ENCODE data around the gene GRHL3.
"Not testable (repeated sequence)": the region's sequence is repeated elsewhere in the genome, so short reads cannot be mapped to it uniquely, and the experiment has no call there.

Gene GRHL3

GRCh38 chr1:24319312-24319863 lies at the start of gene GRHL3:
TSS of gene GRHL3 (plus strand) at chr1:24319357. CDS start at chr1:24319552, 195 bp downstream.
- peak; percentile 6 for DNase-seq (ENCODE audit: low read depth)

DNA sequence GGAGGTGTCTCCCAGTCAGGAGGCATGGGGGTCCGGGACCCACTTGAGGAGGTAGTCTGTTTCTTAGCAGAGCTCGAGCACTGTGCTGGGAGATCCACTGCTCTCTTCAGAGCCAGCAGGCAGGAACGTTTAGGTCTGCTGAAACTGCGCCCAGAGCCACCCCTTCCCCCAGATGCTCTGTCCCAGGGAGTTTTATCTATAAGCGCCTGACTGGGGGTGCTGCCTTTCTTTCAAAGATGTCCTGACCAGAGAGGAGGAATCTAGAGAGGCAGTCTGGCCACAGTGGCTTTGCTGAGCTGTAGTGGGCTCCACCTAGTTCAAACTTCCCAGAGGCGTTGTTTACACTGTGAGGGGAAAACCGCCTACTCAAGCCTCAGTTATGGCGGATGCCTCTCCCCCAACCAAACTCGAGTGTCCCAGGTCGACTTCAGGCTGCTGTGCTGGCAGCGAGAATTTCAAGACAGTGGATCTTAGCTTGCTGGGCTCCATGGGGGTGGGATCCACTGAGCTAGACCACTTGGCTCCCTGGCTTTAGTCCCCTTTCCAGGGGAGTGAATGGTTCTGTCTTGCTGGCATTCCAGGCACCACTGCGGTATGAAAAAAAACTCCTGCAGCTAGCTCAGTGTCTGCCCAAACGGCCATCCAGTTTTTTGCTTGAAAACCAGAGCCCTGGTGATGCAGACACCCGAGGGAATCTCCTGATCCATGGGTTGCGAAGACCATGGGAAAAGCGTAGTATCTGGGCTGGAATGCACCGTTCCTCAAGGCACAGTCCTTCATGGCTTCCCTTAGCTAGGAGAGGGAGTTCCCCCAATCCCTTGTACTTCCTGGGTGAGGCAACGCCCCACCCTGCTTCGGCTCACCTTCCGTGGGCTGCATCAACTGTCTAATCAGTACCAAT lies 44.7 kb upstream of the GRHL3 start:
- not testable (repeated sequence) for DNase-seq (ENCODE audit: low read depth)

GRCh38 chr1:24275104-24275410 lies 44.1 kb upstream of the GRHL3 start:
- no peak for DNase-seq (ENCODE audit: low read depth)

- DNase-seq (ENCODE audit: low read depth): no peak
Observed at GRCh38 chr1:24275510-24275909, 43.6 kb upstream of the GRHL3 start.

GRCh38 chr1:24276791-24277190 lies 42.4 kb upstream of the GRHL3 start:
- no peak for DNase-seq (ENCODE audit: low read depth)

- DNase-seq (ENCODE audit: low read depth): no peak
Observed at GRCh38 chr1:24277420-24278169, 41.6 kb upstream of the GRHL3 start.

GRCh38 chr1:24278726-24279125 lies 40.4 kb upstream of the GRHL3 start:
- DNase-seq (ENCODE audit: low read depth): no peak

DNA sequence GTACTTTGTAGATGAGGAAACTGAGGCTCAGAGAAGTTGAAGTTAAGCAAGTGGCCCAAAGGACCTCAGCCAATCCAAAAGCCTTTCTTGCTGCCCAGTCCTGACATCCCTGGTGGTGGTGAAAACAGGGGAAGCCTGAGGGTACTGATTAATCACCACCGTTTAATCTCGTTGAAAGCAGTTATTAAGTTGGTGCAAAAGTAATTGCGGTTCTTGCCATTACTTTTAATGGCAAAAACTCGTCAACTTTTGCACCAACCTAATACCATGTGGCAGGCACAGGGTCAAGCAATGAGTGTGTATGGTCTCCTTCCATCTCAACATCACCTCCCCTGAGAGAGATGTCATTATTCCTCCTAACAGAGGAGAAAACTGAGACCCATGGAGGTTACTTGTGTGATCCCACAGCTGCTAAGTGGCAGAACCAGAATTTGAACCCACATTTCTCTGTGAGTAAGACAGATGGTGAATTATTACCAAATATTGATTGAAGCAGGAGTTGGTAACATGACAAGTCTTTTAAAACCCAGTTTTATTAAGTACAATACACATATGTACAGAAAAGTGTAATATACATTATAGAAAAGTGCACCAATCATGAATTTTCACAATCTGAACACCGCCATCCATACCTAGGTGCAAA lies 39.4 kb upstream of the GRHL3 start:
- DNase-seq (ENCODE audit: low read depth): no peak

DNA sequence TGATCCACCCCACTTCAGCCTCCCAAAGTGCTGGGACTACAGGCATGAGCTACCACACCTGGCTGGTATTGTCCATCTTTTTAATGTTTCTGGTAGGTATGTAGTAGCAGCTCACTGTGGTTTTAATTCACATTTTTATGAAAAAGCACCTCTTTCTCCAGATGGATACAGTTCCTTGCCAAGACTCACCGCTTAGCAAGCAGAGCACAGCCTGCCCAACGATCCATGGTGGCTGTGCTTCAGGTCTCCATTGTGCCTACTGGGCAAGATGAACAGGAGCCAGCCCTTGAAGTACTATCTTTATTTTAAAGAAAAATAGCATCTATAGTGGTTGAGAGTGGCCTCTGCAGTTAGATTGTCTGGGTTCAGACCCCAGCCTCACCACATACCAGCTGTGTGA lies 37.6 kb upstream of the GRHL3 start:
- DNase-seq (ENCODE audit: low read depth): no peak

DNA sequence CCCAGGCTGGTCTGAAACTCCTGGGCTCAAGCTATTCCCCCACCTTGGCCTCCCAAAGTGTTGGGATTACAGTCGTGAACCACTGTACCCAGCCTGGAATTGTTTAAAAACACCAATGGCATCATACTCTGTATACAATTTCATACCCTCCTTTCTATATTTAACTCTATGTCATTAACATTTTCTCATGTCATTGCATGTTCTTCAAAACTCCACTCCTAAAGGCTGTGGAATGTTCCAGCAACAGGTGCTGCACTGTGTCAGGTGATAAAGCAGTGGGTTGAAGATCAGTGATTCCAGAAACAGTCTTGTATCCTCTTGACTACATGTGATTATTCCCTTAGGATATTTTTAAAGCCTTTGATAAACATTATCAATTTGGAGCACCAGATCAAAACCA lies 36.7 kb upstream of the GRHL3 start:
- DNase-seq (ENCODE audit: low read depth): no peak

GRCh38 chr1:24283326-24284155 lies 35.6 kb upstream of the GRHL3 start:
- DNase-seq (ENCODE audit: low read depth): no peak

GRCh38 chr1:24284156-24284471 lies 35.0 kb upstream of the GRHL3 start:
- no peak for DNase-seq (ENCODE audit: low read depth)

GRCh38 chr1:24285231-24285630 lies 33.9 kb upstream of the GRHL3 start:
- DNase-seq (ENCODE audit: low read depth): no peak

GRCh38 chr1:24286246-24287010 lies 32.7 kb upstream of the GRHL3 start:
- no peak for DNase-seq (ENCODE audit: low read depth)

DNA sequence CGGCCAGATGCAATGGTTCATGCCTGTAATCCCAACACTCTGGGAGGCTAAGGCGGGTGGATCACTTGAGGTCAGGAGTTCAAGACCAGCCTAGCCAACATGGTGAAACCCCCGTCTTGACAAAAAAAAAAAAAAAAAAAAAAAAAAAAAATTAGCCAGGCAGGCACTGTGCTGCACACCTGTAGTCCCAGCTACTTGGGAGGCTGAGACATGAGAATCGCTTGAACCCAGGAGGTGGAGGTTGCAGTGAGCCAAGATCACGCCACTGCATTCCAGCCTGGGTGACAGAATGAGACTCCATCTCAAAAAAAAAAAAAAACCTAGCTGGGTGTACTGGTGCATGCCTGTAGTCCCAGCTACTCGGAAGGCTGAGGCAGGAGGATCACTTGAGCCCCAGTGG lies 31.4 kb upstream of the GRHL3 start:
- DNase-seq (ENCODE audit: low read depth): not testable (repeated sequence)

- no peak for DNase-seq (ENCODE audit: low read depth)
Observed at GRCh38 chr1:24288479-24288878, 30.7 kb upstream of the GRHL3 start.

GRCh38 chr1:24289937-24290595 lies 29.1 kb upstream of the GRHL3 start:
- no peak for DNase-seq (ENCODE audit: low read depth)

DNA sequence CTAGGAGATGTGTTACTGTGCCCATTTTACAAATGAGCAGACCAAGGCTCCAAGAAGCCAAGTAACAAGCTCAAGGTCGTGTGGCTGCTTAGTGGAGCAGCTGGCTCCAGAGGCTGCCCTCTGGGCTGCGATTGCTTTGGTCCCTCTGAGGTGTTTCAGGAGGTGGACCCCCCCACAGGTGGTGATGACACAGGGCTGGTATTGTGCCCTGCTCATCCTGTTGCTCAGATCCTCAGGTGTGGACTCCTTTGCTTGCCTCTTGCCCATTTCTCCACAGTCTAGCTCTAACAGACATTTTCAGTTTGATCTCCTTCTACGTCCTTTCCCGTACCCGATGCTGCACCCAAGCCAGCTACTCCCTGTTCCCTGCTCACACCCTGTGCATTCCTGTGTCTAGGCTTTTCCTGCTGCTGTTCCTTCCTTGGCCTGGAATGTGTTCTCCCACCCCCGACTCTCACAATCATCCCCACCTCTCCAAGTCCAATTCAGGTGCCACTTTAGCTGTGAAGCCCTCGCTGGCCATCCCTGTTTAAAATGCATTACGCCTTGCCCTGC lies 28.1 kb upstream of the GRHL3 start:
- DNase-seq (ENCODE audit: low read depth): no peak

DNA sequence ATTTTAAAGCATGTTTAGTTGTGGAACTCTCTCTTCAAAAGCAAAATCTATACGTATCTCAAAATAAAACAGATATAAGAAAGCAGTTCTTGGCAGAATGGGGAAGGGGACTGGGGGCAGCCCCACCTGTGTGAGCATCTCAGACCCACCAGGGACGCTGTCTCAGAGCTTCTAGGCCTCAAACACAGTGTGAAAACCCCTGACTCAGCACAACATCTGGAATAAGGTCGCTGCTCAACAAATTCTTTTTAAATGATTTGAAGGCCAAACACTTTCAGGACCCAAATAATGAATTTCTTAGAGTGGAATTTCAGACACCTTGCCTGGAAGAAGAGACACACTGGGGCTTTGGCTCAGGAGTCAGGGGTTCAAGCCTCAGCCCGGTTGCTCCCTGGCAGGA lies 27.1 kb upstream of the GRHL3 start:
- no peak for DNase-seq (ENCODE audit: low read depth)

DNA sequence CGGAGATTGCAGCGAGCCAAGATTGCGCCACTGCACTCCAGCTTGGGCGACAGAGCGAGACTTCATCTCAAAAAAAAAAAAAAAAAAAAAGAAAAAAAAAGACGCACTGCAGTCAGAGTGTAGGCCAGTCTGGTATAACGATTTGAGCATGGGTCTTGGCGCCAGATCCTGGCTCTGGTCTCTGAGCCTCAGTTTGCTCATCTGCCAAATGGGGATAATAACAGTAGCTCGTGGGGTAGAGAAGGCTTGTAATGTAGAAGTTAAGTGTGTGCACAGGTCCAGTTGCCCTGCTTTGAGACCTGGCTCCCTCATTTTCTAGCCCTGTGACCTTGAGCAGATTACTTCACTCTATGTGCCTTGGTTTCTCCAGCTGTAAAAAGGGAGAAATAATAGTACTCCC lies 26.3 kb upstream of the GRHL3 start:
- no peak for DNase-seq (ENCODE audit: low read depth)

All from activated T-cell treated with anti-CD3 and anti-CD28 coated beads for 1 hour (primary cell).